ENCODE measurements around the gene SPRY4.
"Not testable (repeated sequence)": the region's sequence is repeated elsewhere in the genome, so short reads cannot be mapped to it uniquely, and the experiment has no call there.

SPRY4 gene

GRCh38 chr5:142276517-142276916 lies 48.3 kb downstream of the SPRY4 start:
- no peaks in the 10 kb centered on the region for H3K9me3 ChIP-seq (ENCODE audit: low read length)
- no peak overlapping the region for H3K4me3 ChIP-seq (ENCODE audit: low read length)
- no peaks in the 10 kb centered on the region for H3K27me3 ChIP-seq (ENCODE audit: insufficient read depth, low read length)
- peaks cover 3% of the 10 kb centered on the region for H3K4me1 ChIP-seq (ENCODE audit: insufficient read depth, low read length)
- no peak overlapping the region for H2AFZ ChIP-seq (ENCODE audit: low read depth, low read length)
- H3K36me3 ChIP-seq (ENCODE audit: insufficient read depth, low read length): no peaks in the 10 kb centered on the region

GRCh38 chr5:142275496-142275895 lies 49.3 kb downstream of the SPRY4 start:
- Histone ChIP-seq H3K4me1 (ENCODE audit: insufficient read depth, low read length) (peaks cover 2% of the 10 kb centered on the region), H3K4me3 (ENCODE audit: low read length) (no peak overlapping the region), H2AFZ (ENCODE audit: low read depth, low read length) (no peak overlapping the region), H3K9me3 (ENCODE audit: low read length) (no peaks in the 10 kb centered on the region), H3K27me3 (ENCODE audit: insufficient read depth, low read length) (no peaks in the 10 kb centered on the region), H3K36me3 (ENCODE audit: insufficient read depth, low read length) (no peaks in the 10 kb centered on the region)

- H3K9me3 ChIP-seq (ENCODE audit: low read length); H3K27me3 ChIP-seq (ENCODE audit: insufficient read depth, low read length); H2AFZ ChIP-seq (ENCODE audit: low read depth, low read length); H3K4me3 ChIP-seq (ENCODE audit: low read length); H3K36me3 ChIP-seq (ENCODE audit: insufficient read depth, low read length); H3K4me1 ChIP-seq (ENCODE audit: insufficient read depth, low read length): not testable (repeated sequence)
Measured at GRCh38 chr5:142272596-142272995, 52.2 kb downstream of the SPRY4 start.

GRCh38 chr5:142264084-142264483 lies 60.7 kb downstream of the SPRY4 start:
- H3K4me1 ChIP-seq (ENCODE audit: insufficient read depth, low read length); H2AFZ ChIP-seq (ENCODE audit: low read depth, low read length); H3K36me3 ChIP-seq (ENCODE audit: insufficient read depth, low read length); H3K4me3 ChIP-seq (ENCODE audit: low read length); H3K9me3 ChIP-seq (ENCODE audit: low read length); H3K27me3 ChIP-seq (ENCODE audit: insufficient read depth, low read length): not testable (repeated sequence)

- H3K4me3 ChIP-seq (ENCODE audit: low read length): no peak overlapping the region
- H3K27me3 ChIP-seq (ENCODE audit: insufficient read depth, low read length): no peaks in the 10 kb centered on the region
- peaks cover 4% of the 10 kb centered on the region for H3K9me3 ChIP-seq (ENCODE audit: low read length)
- H3K36me3 ChIP-seq (ENCODE audit: insufficient read depth, low read length): no peaks in the 10 kb centered on the region
- no peak overlapping the region for H2AFZ ChIP-seq (ENCODE audit: low read depth, low read length)
- H3K4me1 ChIP-seq (ENCODE audit: insufficient read depth, low read length): no peaks in the 10 kb centered on the region
Measured at GRCh38 chr5:142263346-142263745, 61.5 kb downstream of the SPRY4 start.

GRCh38 chr5:142262683-142263082 lies 62.1 kb downstream of the SPRY4 start:
- H3K27me3 ChIP-seq (ENCODE audit: insufficient read depth, low read length): no peaks in the 10 kb centered on the region
- H3K9me3 ChIP-seq (ENCODE audit: low read length): peaks cover 4% of the 10 kb centered on the region
- H3K4me3 ChIP-seq (ENCODE audit: low read length): no peak overlapping the region
- H2AFZ ChIP-seq (ENCODE audit: low read depth, low read length): no peak overlapping the region
- H3K36me3 ChIP-seq (ENCODE audit: insufficient read depth, low read length): no peaks in the 10 kb centered on the region
- no peaks in the 10 kb centered on the region for H3K4me1 ChIP-seq (ENCODE audit: insufficient read depth, low read length)
